HEK293 (cell line): ENCODE measurements around the gene PRKG1.

Experiments
- CTCF ChIA-PET: fragments of 350-600 bp; formaldehyde crosslinking; extraction: SDS; loops from one replicate; lab custom pipeline; 2021; ENCODE audit warnings: antibody characterized with exemption; lab: Yijun Ruan, JAX
- POLR2A ChIA-PET: fragments of 300-600 bp; formaldehyde crosslinking; extraction: SDS; loops from one replicate; lab custom pipeline; 2020; ENCODE audit warnings: antibody characterized with exemption, inconsistent platforms; lab: Yijun Ruan, JAX
- H3K27ac ChIP-seq: fragments of 200-500 bp; sonication (Bioruptor generic); 2 replicates; pipeline ENCODE4 v1.5.1; 2014; ENCODE audit warnings: low read depth, low read length, control low read depth, inconsistent platforms; ENCODE audit errors: extremely low read depth
- H3K36me3 ChIP-seq, 2 experiments: fragments of 200-500 bp in 1 of 2; sonication (Bioruptor generic) in 1 of 2; 1 replicate in 1 of 2; 2 replicates in 1 of 2; pipeline ENCODE4 v1.5.1; 2014 to 2017; ENCODE audit warnings: inconsistent platforms in 2 of 2, low read length in 2 of 2; ENCODE audit not compliant: control insufficient read depth in 2 of 2, insufficient read depth in 1 of 2
- H3K4me1 ChIP-seq: fragments of 200-500 bp; sonication (Bioruptor generic); 2 replicates; pipeline ENCODE4 v1.5.1; 2014; ENCODE audit warnings: mild to moderate bottlenecking, low read length, inconsistent platforms; ENCODE audit not compliant: control insufficient read depth, insufficient read depth
- H3K4me3 ChIP-seq: 2 replicates; pipeline ENCODE4 v1.5.1; 2011; ENCODE audit warnings: low read depth, mild to moderate bottlenecking, control low read depth, low read length, moderate library complexity
- H3K9me3 ChIP-seq: fragments of 200-500 bp; sonication (Bioruptor generic); 2 replicates; pipeline ENCODE4 v1.5.1; 2014; ENCODE audit warnings: low read depth, low read length, inconsistent platforms; ENCODE audit not compliant: control insufficient read depth, insufficient read depth
- OSR2 ChIP-seq: fragments of 450-650 bp; formaldehyde crosslinking; IDR thresholded peaks from 2 replicates; pipeline ENCODE4 v1.5.1; 2016; ENCODE audit warnings: missing biosample characterization, missing genetic modification characterization
- PRDM1 ChIP-seq: fragments of 450-650 bp; formaldehyde crosslinking; IDR thresholded peaks from 2 replicates; pipeline ENCODE4; 2016; ENCODE audit warnings: missing biosample characterization, missing genetic modification characterization
- TRIM28 ChIP-seq: IDR thresholded peaks from 2 replicates; pipeline ENCODE4 v1.6.1; 2011; ENCODE audit warnings: low read length, control low read depth, borderline replicate concordance
- YY1 ChIP-seq: fragments of 450-650 bp; formaldehyde crosslinking; IDR thresholded peaks from 2 replicates; pipeline ENCODE4 v1.5.1; 2018; ENCODE audit warnings: missing biosample characterization, missing genetic modification characterization
- ZNF223 ChIP-seq: fragments of 450-650 bp; formaldehyde crosslinking; IDR thresholded peaks from 2 replicates; pipeline ENCODE4 v1.5.1; 2016; ENCODE audit warnings: missing biosample characterization, missing genetic modification characterization
- ZNF426 ChIP-seq: fragments of 450-650 bp; formaldehyde crosslinking; IDR thresholded peaks from 2 replicates; pipeline ENCODE4 v1.5.1; 2017; ENCODE audit warnings: missing biosample characterization, missing genetic modification characterization, mild to moderate bottlenecking, inconsistent platforms, moderate library complexity
- ZNF558 ChIP-seq: fragments of 450-650 bp; formaldehyde crosslinking; IDR thresholded peaks from 2 replicates; pipeline ENCODE4 v1.5.1; 2016; ENCODE audit warnings: missing biosample characterization, missing genetic modification characterization
- ZNF571 ChIP-seq: fragments of 450-650 bp; formaldehyde crosslinking; IDR thresholded peaks from 2 replicates; pipeline ENCODE4 v1.5.0; 2017; ENCODE audit warnings: missing biosample characterization, missing genetic modification characterization
- ZNF600 ChIP-seq: fragments of 450-650 bp; formaldehyde crosslinking; IDR thresholded peaks from 2 replicates; pipeline ENCODE4 v1.5.1; 2016; ENCODE audit warnings: missing biosample characterization, missing genetic modification characterization
- ZNF623 ChIP-seq: fragments of 450-650 bp; formaldehyde crosslinking; IDR thresholded peaks from 2 replicates; pipeline ENCODE4 v1.5.1; 2016; ENCODE audit warnings: missing biosample characterization, missing genetic modification characterization
- ZNF626 ChIP-seq: fragments of 450-650 bp; sonication (Bioruptor Pico); formaldehyde crosslinking; IDR thresholded peaks from 2 replicates; pipeline ENCODE4 v1.5.1; 2018; ENCODE audit warnings: missing biosample characterization, missing genetic modification characterization, inconsistent platforms
- ZNF776 ChIP-seq: fragments of 450-650 bp; formaldehyde crosslinking; IDR thresholded peaks from 2 replicates; pipeline ENCODE4 v1.5.0; 2017; ENCODE audit warnings: missing biosample characterization, missing genetic modification characterization, borderline replicate concordance
- TF ChIP-seq, protein P1 (sequence below): fragments of 450-650 bp; formaldehyde crosslinking; IDR thresholded peaks from 2 replicates; pipeline ENCODE4 v1.5.1; 2016; ENCODE audit warnings: missing biosample characterization, missing genetic modification characterization, borderline replicate concordance
- TF ChIP-seq, protein P2 (sequence below): fragments of 450-650 bp; formaldehyde crosslinking; IDR thresholded peaks from 2 replicates; pipeline ENCODE4 v1.5.1; 2016; ENCODE audit warnings: missing biosample characterization, missing genetic modification characterization
- TF ChIP-seq, protein P3 (sequence below): fragments of 450-650 bp; formaldehyde crosslinking; IDR thresholded peaks from 2 replicates; pipeline ENCODE4 v1.5.1; 2016; ENCODE audit warnings: missing biosample characterization, missing genetic modification characterization
- TF ChIP-seq, protein P4 (sequence below): fragments of 450-650 bp; formaldehyde crosslinking; IDR thresholded peaks from 2 replicates; pipeline ENCODE4 v1.5.1; 2017; ENCODE audit warnings: missing biosample characterization, missing genetic modification characterization

Gene PRKG1

DNA sequence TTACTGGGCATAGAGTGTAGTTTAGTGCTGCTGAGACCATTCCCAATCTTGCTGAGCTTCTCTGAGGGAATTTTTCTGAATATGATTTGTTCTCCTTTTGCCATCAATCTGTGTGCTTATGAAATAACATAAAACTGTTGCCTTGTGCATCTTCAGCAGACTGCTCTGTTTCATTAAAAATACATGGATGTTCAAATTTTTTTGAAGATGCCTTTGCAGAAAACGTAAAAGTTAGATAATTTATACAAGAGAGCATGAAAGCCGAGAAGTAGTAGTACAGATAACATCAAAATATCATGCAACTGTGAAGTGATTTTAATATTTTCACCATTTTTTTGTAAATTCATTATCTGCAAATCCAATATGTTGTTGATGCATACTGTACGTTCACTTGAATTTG, 799.8 kb downstream of the PRKG1 start (continued):
- TF ChIP-seq, protein P1, sequence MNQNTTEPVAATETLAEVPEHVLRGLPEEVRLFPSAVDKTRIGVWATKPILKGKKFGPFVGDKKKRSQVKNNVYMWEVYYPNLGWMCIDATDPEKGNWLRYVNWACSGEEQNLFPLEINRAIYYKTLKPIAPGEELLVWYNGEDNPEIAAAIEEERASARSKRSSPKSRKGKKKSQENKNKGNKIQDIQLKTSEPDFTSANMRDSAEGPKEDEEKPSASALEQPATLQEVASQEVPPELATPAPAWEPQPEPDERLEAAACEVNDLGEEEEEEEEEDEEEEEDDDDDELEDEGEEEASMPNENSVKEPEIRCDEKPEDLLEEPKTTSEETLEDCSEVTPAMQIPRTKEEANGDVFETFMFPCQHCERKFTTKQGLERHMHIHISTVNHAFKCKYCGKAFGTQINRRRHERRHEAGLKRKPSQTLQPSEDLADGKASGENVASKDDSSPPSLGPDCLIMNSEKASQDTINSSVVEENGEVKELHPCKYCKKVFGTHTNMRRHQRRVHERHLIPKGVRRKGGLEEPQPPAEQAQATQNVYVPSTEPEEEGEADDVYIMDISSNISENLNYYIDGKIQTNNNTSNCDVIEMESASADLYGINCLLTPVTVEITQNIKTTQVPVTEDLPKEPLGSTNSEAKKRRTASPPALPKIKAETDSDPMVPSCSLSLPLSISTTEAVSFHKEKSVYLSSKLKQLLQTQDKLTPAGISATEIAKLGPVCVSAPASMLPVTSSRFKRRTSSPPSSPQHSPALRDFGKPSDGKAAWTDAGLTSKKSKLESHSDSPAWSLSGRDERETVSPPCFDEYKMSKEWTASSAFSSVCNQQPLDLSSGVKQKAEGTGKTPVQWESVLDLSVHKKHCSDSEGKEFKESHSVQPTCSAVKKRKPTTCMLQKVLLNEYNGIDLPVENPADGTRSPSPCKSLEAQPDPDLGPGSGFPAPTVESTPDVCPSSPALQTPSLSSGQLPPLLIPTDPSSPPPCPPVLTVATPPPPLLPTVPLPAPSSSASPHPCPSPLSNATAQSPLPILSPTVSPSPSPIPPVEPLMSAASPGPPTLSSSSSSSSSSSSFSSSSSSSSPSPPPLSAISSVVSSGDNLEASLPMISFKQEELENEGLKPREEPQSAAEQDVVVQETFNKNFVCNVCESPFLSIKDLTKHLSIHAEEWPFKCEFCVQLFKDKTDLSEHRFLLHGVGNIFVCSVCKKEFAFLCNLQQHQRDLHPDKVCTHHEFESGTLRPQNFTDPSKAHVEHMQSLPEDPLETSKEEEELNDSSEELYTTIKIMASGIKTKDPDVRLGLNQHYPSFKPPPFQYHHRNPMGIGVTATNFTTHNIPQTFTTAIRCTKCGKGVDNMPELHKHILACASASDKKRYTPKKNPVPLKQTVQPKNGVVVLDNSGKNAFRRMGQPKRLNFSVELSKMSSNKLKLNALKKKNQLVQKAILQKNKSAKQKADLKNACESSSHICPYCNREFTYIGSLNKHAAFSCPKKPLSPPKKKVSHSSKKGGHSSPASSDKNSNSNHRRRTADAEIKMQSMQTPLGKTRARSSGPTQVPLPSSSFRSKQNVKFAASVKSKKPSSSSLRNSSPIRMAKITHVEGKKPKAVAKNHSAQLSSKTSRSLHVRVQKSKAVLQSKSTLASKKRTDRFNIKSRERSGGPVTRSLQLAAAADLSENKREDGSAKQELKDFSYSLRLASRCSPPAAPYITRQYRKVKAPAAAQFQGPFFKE = no peak
- TF ChIP-seq, protein P2, sequence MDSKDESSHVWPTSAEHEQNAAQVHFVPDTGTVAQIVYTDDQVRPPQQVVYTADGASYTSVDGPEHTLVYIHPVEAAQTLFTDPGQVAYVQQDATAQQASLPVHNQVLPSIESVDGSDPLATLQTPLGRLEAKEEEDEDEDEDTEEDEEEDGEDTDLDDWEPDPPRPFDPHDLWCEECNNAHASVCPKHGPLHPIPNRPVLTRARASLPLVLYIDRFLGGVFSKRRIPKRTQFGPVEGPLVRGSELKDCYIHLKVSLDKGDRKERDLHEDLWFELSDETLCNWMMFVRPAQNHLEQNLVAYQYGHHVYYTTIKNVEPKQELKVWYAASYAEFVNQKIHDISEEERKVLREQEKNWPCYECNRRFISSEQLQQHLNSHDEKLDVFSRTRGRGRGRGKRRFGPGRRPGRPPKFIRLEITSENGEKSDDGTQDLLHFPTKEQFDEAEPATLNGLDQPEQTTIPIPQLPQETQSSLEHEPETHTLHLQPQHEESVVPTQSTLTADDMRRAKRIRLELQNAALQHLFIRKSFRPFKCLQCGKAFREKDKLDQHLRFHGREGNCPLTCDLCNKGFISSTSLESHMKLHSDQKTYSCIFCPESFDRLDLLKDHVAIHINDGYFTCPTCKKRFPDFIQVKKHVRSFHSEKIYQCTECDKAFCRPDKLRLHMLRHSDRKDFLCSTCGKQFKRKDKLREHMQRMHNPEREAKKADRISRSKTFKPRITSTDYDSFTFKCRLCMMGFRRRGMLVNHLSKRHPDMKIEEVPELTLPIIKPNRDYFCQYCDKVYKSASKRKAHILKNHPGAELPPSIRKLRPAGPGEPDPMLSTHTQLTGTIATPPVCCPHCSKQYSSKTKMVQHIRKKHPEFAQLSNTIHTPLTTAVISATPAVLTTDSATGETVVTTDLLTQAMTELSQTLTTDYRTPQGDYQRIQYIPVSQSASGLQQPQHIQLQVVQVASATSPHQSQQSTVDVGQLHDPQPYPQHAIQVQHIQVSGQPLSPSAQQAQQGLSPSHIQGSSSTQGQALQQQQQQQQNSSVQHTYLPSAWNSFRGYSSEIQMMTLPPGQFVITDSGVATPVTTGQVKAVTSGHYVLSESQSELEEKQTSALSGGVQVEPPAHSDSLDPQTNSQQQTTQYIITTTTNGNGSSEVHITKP (tag by site-specific recombination) = no peak
- no peak for TF ChIP-seq ZNF776 (tag by site-specific recombination)
- TF ChIP-seq TRIM28 = no peak
- no peak for TF ChIP-seq ZNF623 (tag by site-specific recombination)
- no peak for TF ChIP-seq ZNF558
- TF ChIP-seq, protein P3, sequence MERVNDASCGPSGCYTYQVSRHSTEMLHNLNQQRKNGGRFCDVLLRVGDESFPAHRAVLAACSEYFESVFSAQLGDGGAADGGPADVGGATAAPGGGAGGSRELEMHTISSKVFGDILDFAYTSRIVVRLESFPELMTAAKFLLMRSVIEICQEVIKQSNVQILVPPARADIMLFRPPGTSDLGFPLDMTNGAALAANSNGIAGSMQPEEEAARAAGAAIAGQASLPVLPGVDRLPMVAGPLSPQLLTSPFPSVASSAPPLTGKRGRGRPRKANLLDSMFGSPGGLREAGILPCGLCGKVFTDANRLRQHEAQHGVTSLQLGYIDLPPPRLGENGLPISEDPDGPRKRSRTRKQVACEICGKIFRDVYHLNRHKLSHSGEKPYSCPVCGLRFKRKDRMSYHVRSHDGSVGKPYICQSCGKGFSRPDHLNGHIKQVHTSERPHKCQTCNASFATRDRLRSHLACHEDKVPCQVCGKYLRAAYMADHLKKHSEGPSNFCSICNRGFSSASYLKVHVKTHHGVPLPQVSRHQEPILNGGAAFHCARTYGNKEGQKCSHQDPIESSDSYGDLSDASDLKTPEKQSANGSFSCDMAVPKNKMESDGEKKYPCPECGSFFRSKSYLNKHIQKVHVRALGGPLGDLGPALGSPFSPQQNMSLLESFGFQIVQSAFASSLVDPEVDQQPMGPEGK (tag by site-specific recombination) = no peak
- TF ChIP-seq ZNF600 (tag by site-specific recombination) = no peak
- no peak for TF ChIP-seq OSR2 (tag by site-specific recombination)
- TF ChIP-seq ZNF426 (tag by site-specific recombination) = no peak
- no peak for TF ChIP-seq ZNF223 (tag by site-specific recombination)
- TF ChIP-seq ZNF571 = no peak

DNA sequence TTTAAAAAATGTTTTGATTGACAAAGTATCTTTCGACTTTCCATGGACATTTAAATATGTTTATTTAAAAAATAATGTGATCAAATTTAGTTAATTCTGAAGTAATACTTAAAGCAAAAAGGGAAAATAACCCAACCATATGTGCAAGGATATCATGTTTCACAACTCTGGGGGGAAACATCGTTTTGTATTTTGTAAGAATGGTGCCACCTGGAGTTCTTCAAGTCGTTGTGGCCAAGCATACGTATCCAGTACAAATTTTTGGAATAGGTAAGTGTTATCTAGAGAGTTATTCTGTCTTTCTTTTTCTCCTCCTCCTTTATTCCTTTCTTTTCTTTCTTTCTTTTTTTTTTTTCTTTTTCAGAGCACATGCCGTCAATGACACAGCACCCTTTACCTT, 801.3 kb downstream of the PRKG1 start:
- H3K36me3 ChIP-seq = no peaks in the 10 kb centered on the region
- H3K27ac ChIP-seq = no peak overlapping the region
- H3K4me3 ChIP-seq = no peak overlapping the region
- H3K4me1 ChIP-seq = no peaks in the 10 kb centered on the region
- POLR2A ChIA-PET = no interaction called here
- TF ChIP-seq YY1 (tag by site-specific recombination) = no peak
- TF ChIP-seq ZNF626 (tag by site-specific recombination) = no peak
- TF ChIP-seq, protein P4, sequence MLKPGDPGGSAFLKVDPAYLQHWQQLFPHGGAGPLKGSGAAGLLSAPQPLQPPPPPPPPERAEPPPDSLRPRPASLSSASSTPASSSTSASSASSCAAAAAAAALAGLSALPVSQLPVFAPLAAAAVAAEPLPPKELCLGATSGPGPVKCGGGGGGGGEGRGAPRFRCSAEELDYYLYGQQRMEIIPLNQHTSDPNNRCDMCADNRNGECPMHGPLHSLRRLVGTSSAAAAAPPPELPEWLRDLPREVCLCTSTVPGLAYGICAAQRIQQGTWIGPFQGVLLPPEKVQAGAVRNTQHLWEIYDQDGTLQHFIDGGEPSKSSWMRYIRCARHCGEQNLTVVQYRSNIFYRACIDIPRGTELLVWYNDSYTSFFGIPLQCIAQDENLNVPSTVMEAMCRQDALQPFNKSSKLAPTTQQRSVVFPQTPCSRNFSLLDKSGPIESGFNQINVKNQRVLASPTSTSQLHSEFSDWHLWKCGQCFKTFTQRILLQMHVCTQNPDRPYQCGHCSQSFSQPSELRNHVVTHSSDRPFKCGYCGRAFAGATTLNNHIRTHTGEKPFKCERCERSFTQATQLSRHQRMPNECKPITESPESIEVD (tag by site-specific recombination) = peak; percentile 45; the same call in 1 of the 2 replicates
- peak; percentile 85; the same call in 1 of the 2 replicates for TF ChIP-seq PRDM1 (tag by site-specific recombination)
- TF ChIP-seq, all 188 proteins: peak for 2
- CTCF ChIA-PET = interaction anchor here (0.7 to 0.9 kb wide), 2 partner anchors 86 to 132 kb away, joined by 3 to 5 read pairs; no protein-coding TSS in a partner anchor
- H3K9me3 ChIP-seq = no peaks in the 10 kb centered on the region
